Measurements from ENCODE around the gene MYO3B.

GRCh38 chr2:170341684-170342623, 164.0 kb downstream of the MYO3B start:
- TF ChIP-seq POLR2AphosphoS5 (IDR thresholded peaks at IDR 0.05; ENCODE audit: low read depth, low read length) (no peak), POU2F2 (IDR thresholded peaks at IDR 0.05; ENCODE audit: low read depth, low read length) (no peak), POLR2A (IDR thresholded peaks at IDR 0.05; ENCODE audit: low read depth, low read length) (no peak)

Data from GM12891 (cell line).